Smooth muscle cell of the brain vasculature (primary cell): Measurements from ENCODE around the gene RTP3.
"Not testable (repeated sequence)": the region's sequence is repeated elsewhere in the genome, so short reads cannot be mapped to it uniquely, and the experiment has no call there.

Experiments used
- DNase-seq: peaks from one replicate; pipeline ENCODE4 v3.0.0-alpha.2; 2012; ENCODE audit warnings: low read depth, low spot score

RTP3 gene

DNA sequence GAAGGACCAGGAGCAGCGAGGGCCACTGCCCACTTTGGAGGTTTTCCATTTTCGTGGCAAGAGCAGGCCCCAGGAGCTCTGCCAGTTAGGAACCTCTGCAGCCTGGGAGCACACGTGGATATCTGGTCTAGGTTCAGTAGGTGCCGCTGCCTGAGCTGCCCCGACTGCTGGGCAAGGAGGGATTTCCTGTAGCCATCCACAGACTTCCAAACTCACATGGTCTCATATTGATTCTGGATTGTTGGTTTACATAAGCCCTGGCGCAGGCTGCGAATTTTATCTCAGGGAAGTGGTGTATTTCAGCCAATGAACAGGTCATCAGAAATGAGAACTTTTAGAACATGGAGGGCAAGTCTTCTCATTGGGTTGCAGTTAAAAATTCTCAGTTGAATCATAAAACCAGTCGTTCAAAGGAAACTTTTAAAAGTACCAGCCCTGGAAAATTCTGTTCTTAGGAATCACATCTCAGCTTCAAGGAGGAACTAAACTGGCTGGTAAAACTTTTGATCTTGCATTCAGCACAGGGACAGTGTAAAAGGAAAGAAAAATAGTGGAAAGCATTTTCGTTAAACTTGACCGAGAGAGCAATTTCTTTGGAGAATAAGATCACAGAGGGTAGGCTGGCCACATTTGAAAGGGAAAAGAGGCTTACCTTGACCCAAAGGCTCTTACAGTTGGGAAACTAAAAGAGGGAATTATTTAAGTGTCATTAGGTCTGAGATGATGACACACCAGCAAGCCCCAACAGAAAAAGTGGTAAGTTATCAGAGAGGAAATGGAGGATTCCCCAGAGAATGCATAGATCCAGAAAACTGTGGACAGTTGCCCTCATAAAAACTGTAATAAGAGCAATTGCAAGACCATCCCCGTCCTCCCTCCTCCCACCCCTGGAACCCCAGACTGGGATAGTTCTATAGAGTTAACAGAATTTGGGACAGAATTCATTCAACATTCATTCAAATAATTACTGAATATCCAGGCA lies 6.4 kb upstream of the RTP3 start:
- DNase-seq, result no peak

DNA sequence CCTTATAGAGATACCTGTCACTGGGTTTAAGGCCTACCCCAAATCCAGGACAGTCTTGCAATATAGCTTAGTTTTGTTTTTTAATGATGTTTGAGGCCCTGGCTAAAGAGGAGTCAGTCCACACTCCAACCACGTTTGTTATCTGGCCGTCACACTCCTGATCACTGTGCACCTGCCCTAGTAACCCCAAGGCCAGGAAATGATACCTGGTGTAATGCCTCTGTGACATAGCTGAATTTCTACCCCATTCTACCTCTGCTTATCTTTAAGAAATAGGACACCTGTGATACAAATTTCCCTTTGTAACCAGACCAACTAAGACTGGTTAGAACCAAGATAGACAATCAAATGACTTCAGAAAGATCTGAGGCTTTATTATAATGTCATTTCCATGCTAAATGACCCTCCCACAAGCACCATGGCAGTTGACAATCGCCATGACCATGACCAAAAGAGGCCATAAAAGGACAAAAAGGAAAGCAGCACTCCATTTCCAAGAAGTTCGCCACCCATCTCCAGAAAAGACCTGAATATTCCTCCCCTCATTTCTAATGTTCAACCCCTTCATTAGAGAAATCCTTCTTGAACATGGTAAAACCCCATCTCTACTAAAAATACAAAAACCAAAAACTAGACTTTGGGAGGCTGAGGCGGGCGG lies 4.8 kb upstream of the RTP3 start:
- DNase-seq, result no peak

DNA sequence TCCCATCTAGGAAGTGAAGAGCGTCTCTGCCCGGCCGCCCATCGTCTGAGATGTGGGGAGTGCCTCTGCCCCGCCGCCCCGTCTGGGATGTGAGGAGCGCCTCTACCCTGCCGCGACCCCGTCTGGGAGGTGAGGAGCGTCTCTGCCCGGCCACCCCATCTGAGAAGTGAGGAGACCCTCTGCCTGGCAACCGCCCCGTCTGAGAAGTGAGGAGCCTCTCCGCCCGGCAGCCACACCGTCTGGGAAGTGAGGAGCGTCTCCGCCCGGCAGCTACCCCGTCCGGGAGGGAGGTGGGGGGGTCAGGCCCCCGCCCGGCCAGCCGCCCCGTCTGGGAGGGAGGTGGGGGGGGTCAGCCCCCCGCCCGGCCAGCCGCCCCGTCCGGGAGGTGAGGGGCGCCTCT lies 3.3 kb upstream of the RTP3 start:
- not testable (repeated sequence) for DNase-seq

DNA sequence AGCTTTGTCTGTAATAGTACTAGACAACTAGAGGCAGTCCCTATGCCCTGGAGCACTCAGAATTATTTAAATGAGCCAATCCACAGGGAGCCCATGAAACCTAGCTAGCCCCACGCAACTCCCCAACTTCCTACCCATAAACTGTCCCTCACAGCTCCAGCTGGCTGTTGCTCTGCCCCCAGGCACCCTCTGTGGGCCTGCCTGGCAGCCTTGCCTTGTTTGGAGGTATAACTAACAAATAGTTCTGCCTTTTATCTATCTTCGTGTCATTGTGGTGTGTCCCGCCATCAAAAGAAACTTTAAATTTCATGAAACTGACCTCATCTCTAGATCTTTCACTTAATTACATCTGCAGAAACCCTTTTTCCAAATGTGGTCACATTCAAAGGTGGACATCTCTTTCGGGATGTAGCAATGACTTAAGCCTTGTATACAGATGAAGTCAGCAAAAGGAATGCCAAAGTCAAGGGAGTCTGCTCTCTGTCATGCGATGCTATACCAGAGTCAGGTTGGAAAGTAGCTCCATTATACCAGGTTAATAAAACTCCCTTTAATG lies 1.8 kb upstream of the RTP3 start:
- no peak for DNase-seq

DNA sequence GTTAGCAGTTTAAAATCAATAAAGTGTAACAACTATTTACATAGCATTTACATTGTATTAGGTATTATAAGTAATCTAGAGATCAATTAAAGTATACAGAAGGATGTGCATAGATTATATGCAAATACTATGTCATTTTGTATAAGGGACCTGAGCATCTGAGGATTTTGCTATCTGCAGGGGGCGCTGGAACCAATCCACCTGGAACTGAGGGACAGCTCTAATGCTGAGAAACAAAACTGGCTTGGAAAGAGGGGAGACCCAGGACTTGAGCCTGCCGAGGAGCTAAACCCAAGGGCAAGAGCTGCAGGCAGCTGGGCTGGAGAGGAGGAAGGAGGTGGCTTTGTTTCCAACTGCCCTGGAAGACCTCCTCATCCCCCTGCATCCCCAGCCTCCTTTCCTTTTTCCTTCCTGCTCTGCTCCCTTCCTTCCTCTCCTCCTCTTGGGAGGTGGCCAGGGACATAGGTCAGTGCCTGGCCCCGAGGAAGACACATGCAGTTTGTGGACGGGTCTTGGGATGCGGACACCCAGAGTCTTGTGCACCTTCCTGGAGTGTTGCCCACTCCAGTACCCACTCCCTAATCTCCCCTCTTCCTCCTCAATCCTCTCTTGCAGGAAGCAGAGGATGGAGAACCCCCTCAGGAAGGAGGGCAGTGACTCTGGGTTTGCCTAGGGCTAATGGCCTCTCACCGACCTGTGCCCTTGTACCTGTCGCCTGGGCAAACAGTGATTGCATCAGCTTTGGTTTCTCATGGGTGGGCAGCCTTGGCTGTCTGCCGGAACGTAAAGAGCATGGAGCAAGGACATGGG lies 825 bp upstream of the RTP3 start:
- no peak for DNase-seq

DNA sequence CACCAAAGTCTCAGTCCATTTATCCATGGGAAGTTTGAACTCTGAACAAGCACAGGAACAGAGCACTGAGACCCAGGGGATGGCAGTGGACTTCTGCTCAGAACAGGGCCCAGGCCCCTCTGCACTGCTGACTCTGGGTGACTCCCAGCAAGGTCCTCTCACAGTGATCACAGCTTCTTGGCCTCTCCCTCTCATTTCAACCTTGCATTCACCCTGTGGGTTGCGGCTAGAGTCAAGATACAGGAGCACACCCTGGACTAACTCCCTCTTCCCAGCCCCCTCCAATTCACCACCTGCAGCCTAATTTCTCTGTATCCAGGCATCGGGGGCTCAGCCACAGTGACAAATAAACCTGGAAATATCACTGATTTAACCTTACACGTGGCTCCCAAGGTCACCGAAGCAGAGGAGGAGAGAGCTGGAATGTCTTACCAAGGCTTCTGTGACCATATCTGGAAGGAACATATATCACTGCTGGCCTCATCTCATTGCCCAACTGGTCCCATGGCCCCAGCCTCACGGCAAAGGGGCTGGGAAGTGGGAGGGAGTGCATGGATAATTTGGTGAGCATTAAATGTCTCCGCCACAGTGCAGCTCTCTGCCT lies 1.2 kb downstream of the RTP3 start:
- DNase-seq, result no peak

DNA sequence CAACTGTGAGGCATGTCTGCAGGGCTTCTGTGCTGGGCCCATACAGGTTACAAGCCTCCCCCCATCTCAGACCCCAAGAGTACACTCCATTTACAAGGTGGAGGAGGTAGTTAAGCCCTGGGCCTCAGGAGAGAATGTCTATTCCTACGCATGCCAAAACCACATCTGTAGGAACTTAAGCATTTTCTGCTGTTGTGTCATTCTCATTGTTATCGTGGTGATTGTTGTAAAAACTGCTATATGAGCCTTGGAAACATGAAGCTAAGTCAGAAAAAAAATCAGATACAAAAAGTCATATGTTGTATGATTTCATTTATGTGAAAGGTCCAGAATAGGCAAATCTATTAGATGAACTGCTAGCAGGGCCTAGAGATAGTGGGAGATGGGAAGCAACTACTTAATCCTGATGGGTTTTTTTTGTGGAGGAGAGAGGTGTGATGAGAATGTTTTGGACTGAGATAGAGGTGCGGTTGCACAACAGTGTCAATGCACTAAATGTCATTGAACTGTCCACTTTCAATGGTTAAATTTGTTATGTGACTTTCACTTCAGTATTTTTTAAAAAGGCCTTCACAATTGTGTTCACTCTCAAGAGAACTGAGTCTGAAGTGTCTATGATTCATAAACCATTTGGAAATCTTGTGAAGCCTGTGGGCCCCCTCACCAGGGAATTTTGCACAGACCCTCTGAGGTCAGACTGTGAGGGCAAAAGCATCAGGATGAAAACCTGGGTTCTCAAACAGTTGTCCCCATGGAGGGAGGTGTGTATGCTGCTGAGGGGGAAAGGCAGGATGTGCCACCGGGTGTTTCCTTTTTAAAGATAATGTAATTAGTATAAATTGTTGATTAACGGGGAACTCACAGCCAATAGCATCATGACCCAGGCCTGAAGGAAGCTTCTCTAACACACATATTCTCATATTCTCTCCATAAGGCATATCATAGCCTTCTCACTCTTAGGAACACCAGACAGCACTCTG lies 3.2 kb downstream of the RTP3 start:
- DNase-seq, result no peak

DNA sequence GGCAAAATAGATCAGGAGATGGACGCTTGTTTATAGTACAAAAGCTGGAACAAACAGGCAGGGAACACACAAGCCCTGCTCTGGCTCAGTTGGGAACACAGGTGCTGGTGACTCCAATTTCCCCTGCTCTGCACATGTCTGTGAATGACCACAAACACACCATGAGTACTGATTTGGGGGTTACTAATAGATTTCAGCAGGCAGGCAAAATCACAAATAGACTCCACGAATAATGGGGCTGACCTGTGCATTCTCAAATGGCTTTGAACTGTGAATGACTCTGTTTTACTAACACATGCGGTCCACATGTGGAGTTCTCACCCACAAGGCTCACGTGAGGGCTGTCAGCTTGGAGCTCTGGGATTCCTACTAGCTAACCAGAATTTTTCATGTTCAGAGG lies 3.9 kb downstream of the RTP3 start:
- DNase-seq, result no peak

DNA sequence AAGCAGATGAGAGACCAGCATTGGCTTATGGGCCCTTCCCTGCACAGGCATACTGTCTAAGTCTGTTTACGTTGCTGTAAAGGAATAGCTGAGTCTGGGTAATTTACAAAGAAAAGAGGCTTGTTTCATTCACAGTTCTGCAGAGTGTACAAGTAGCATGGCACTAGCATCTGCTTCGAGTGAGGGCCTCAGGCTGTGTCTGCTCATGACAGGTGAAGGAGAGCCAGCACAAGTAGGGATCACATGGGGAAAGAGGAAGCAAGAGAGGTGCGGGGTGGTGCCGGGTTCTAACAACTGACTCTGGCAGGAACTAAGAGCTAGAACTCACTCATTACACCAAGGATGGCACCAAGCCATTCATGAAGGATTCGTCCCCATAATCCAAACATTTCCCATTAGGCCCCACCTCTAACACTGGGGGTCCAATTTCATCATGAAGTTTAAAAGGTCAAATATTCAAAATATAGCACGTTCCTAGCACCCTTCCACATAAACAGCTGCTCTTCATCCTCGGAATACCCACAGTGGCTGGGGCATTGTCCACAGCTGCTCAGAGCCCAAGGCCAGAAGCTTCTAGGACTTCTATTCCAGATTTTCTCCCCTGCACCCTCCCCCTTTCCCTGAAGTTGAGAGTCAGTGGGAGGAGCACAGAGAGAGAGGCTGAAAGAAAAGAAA lies 5.6 kb downstream of the RTP3 start:
- DNase-seq, result no peak

DNA sequence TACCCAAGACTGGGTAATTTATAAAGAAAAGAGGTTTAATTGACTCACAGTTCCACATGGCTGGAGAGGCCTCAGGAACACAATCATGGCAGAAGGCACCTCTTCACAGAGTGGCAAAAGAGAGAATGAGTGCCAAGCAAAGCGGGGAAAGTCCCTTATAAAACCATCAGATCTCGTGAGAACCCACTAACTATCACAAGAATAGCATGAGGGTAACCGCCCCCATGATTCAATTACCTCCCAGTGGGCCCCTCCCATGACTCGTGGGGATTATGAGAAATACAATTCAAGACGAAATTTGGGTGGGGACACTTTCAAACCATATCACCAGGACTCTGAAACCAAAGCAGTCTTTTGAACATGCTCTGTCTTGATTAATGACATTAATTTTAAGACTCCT lies 7.0 kb downstream of the RTP3 start:
- no peak for DNase-seq

DNA sequence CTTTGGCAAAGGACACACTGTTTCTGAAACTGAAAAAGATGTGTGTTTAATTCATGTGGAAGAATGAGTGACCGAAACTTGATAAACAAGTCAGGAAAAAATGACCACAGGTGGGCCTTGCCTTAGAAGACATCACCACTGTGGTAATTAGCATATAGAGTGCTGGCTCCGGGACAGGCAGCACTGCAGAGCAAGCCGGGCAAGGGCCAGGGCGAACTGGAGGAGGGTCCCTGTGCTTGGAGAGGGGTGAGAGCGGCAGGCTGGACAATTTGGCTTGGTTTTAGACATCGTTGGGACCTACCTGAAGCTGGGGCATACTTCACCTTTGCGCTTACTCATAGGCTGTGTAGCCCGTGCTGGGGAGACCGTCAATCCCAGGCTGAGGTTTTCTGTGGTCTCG lies 8.2 kb downstream of the RTP3 start:
- DNase-seq, result no peak

DNA sequence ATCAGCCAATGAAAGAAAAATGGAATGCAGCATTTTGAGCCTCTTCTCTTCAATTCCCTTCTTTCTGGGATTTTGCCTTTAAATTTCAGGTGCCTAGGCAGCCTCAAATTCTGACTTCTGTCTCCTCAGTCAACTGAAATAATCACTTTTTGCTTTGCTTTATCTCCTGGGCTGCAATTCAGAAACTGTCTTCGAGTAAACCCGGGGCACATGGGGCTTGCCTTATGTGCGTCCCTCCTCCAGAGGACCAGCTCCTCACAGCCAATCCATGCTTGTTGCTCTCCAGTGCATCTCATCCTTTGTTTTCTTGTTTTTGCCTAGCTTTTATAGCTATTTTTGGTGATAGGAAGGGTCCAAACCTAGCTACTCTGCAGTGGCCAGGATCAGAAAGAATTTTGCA lies 8.8 kb downstream of the RTP3 start:
- DNase-seq, result no peak

DNA sequence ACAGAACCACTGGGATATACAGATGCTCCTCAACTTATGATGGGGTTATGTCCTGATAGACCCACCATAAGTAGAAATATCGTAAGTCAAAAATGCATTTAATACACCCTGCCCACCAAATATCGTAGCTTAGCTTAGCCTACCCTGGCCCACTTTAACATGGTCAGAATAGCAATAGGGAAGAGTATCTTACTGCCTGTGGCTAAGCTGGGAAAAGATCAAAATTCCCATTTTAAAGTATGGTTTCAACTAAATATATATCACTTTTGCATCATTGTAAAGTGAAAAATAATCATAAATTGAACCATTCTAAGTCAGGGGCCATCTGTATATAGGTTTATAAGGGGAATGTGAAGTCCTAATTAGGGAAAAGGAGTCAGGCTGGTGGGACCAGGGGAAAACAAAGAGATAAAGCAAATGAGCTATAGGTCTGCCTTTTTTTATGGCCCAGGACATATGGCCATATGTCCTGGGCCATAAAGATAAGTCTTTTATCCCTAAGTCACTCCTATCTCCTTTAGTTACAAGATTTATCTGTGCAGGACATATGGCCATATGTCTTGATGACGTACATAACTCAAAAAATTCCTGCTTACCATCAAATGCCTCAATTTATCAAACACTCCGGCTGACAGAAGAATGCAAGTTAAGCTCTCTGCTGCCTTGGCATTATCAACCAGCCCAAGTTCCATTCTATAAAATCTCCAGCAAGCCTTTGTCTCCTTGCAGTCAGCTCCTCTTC lies 11.2 kb downstream of the RTP3 start:
- no peak for DNase-seq

DNA sequence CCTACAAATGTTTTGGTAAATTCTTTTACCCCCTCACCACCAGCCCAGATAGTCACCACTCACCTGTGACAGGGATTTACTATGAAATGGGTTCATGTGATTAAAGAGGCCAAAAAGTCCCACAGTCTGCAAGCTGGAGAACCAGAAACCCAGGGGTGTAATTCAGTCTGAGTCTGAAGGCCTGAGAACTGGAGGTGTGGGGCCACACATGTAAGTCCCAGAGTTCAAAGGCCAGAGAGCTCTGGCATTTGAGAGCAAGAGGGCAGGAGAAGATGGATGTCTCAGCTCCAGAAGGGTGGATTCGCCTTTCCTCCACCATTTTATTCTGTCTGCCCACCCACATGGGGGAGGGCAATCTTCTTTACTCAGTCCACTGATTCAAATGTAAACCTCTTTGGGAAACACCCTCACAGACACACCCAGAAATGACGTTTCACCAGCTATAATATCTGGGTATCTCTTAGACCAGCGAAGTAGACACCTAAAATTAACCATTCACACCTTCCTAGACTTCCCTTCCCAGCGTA lies 11.9 kb downstream of the RTP3 start:
- DNase-seq, result no peak

DNA sequence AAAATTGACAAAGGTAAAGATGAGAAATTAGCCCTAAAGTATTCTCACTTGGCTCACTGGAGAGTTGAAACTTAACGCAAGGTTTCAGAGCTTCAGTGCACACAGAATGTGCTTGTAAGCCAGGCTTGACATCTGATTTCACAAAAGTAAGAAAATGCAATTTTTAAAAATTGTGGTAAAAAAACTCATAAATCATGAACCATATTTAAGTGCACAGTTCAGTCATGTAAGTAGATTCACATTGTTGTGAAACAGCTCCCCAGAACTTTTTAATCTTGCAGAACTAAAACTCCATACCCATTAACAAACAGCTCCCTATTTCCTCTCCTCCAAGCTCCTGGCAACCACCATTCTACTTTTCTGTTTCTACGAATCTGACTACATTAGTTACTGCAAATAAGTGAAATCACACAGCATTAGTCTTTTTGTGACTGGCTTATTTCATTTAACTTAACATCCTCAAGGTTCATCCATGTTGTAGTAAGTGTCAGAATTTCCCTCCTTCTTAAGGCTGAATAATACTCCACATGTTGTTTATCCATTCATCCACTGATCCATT lies 14.5 kb downstream of the RTP3 start:
- no peak for DNase-seq

DNA sequence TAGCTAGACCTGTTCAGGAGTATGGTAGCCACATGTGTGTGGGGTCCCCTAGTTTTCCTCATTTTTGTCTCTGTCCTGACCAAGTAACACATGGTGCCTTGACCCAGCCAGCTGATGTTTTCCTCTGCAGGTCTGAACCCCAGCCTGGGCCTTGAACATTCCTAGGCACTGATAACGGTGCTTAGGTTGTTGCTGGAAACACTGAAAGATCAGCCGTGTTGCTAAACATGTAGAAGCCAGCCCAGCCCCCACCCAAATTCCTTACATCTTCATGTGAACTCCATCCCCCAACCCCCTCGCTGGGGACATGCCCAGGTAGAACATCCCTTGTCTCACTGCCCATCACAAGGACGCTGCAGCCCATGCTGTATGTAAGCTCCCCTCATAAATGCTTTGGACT lies 18.7 kb downstream of the RTP3 start:
- DNase-seq, result no peak

DNA sequence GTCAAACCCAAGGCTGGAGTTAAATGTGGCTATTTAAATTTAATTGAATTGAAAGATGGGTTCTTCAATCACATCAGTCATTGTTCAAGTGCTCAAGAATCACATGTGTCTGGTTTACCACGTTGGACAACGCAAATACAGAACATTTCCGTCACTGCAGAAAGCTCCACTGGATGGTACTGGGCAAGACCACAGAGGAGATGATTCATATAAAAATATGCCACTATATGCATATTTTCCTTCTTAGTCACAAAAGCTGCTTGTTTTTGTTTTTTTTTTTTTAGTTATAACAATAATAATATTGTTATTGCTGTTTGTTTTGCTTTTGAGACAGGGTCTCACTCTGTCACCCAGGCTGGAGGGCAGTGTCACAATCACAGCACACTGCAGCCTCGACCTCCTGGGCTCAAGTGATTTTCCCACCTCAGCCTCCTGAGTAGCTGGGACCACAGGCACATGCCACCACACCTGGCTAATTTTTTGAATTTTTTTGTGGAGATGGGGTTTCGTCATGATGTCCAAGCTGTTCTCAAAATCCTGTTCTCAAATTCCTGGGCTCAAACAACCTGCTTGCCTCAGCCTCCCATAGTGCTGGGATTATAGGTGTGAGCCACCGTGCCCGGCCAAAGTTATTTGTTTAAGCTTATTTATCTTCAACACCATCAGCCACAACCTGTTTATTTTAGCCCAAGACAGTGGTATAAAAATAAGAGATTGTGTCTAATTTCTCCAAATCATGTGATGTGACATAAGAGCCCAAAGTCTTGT lies 19.4 kb downstream of the RTP3 start:
- DNase-seq, result peak; percentile 36

DNA sequence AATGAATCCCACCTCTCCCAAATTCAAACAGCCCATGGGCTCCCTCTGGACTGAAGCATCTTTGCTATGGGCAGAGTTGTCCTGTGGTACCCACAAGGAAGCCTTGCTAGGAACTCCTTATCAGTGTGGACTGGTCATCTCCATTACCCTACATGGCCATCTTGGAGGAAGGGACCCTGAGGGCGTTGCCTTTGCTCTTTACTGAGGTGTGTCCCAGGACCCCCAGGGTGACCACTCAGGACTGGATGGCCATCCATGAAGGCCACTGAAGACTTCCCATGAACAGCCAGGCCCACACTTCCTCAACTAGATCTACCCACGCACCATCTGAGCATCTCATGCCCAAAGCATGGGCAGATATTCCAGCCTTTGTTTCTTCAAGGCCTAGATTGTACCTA lies 20.0 kb downstream of the RTP3 start:
- no peak for DNase-seq
